HEK293 (cell line): Measurements from ENCODE around the gene OPN1SW.

ENCODE experiments used
- CTCF ChIA-PET: fragments of 350-600 bp; formaldehyde crosslinking; extraction: SDS; loops from one replicate; lab custom pipeline; 2021; ENCODE audit warnings: antibody characterized with exemption; lab: Yijun Ruan, JAX
- POLR2A ChIA-PET: fragments of 300-600 bp; formaldehyde crosslinking; extraction: SDS; loops from one replicate; lab custom pipeline; 2020; ENCODE audit warnings: antibody characterized with exemption, inconsistent platforms; lab: Yijun Ruan, JAX
- H3K27ac ChIP-seq: fragments of 200-500 bp; sonication (Bioruptor generic); 2 replicates; pipeline ENCODE4 v1.5.1; 2014; ENCODE audit warnings: low read depth, low read length, control low read depth, inconsistent platforms; ENCODE audit errors: extremely low read depth
- H3K36me3 ChIP-seq, 2 experiments: fragments of 200-500 bp in 1 of 2; sonication (Bioruptor generic) in 1 of 2; 1 replicate in 1 of 2; 2 replicates in 1 of 2; pipeline ENCODE4 v1.5.1; 2014 to 2017; ENCODE audit warnings: inconsistent platforms in 2 of 2, low read length in 2 of 2; ENCODE audit not compliant: control insufficient read depth in 2 of 2, insufficient read depth in 1 of 2
- H3K4me1 ChIP-seq: fragments of 200-500 bp; sonication (Bioruptor generic); 2 replicates; pipeline ENCODE4 v1.5.1; 2014; ENCODE audit warnings: mild to moderate bottlenecking, low read length, inconsistent platforms; ENCODE audit not compliant: control insufficient read depth, insufficient read depth
- H3K4me3 ChIP-seq: 2 replicates; pipeline ENCODE4 v1.5.1; 2011; ENCODE audit warnings: low read depth, mild to moderate bottlenecking, control low read depth, low read length, moderate library complexity
- H3K9me3 ChIP-seq: fragments of 200-500 bp; sonication (Bioruptor generic); 2 replicates; pipeline ENCODE4 v1.5.1; 2014; ENCODE audit warnings: low read depth, low read length, inconsistent platforms; ENCODE audit not compliant: control insufficient read depth, insufficient read depth
- FEZF1 ChIP-seq: fragments of 450-650 bp; formaldehyde crosslinking; IDR thresholded peaks from 2 replicates; pipeline ENCODE4 v1.5.1; 2016; ENCODE audit warnings: missing biosample characterization, missing genetic modification characterization
- GLI4 ChIP-seq: fragments of 450-650 bp; formaldehyde crosslinking; IDR thresholded peaks from 2 replicates; pipeline ENCODE4 v1.5.1; 2016; ENCODE audit warnings: missing biosample characterization, missing genetic modification characterization
- KLF1 ChIP-seq: fragments of 450-650 bp; formaldehyde crosslinking; IDR thresholded peaks from 2 replicates; pipeline ENCODE4 v1.5.1; 2016; ENCODE audit warnings: missing biosample characterization, missing genetic modification characterization
- KLF17 ChIP-seq: fragments of 450-650 bp; formaldehyde crosslinking; IDR thresholded peaks from 2 replicates; pipeline ENCODE4 v1.5.1; 2016; ENCODE audit warnings: missing biosample characterization, missing genetic modification characterization
- KLF8 ChIP-seq: fragments of 450-650 bp; formaldehyde crosslinking; IDR thresholded peaks from 2 replicates; pipeline ENCODE4 v1.5.1; 2016; ENCODE audit warnings: missing biosample characterization, missing genetic modification characterization
- PATZ1 ChIP-seq: fragments of 450-650 bp; formaldehyde crosslinking; IDR thresholded peaks from 2 replicates; pipeline ENCODE4 v1.5.1; 2016; ENCODE audit warnings: missing biosample characterization, missing genetic modification characterization
- SP2 ChIP-seq: fragments of 450-650 bp; formaldehyde crosslinking; IDR thresholded peaks from 2 replicates; pipeline ENCODE4 v1.5.1; 2016; ENCODE audit warnings: missing biosample characterization, missing genetic modification characterization
- SP3 ChIP-seq: fragments of 450-650 bp; formaldehyde crosslinking; IDR thresholded peaks from 2 replicates; pipeline ENCODE4 v1.5.1; 2016; ENCODE audit warnings: missing biosample characterization, missing genetic modification characterization
- TRIM28 ChIP-seq: IDR thresholded peaks from 2 replicates; pipeline ENCODE4 v1.6.1; 2011; ENCODE audit warnings: low read length, control low read depth, borderline replicate concordance
- YY1 ChIP-seq: fragments of 450-650 bp; formaldehyde crosslinking; IDR thresholded peaks from 2 replicates; pipeline ENCODE4 v1.5.1; 2018; ENCODE audit warnings: missing biosample characterization, missing genetic modification characterization
- ZBTB17 ChIP-seq: fragments of 450-650 bp; formaldehyde crosslinking; IDR thresholded peaks from 2 replicates; pipeline ENCODE4 v1.5.1; 2016; ENCODE audit warnings: missing biosample characterization, missing genetic modification characterization
- ZBTB8A ChIP-seq: fragments of 450-650 bp; formaldehyde crosslinking; IDR thresholded peaks from 2 replicates; pipeline ENCODE4 v1.5.1; 2016; ENCODE audit warnings: missing biosample characterization, missing genetic modification characterization
- ZFP37 ChIP-seq: fragments of 450-650 bp; formaldehyde crosslinking; IDR thresholded peaks from 2 replicates; pipeline ENCODE4 v1.5.1; 2016; ENCODE audit warnings: missing biosample characterization, missing genetic modification characterization
- ZNF140 ChIP-seq: fragments of 450-650 bp; formaldehyde crosslinking; IDR thresholded peaks from 2 replicates; pipeline ENCODE4 v1.5.1; 2016; ENCODE audit warnings: missing biosample characterization, missing genetic modification characterization
- ZNF169 ChIP-seq: fragments of 450-650 bp; formaldehyde crosslinking; IDR thresholded peaks from 2 replicates; pipeline ENCODE4 v1.5.1; 2016; ENCODE audit warnings: missing biosample characterization, missing genetic modification characterization
- ZNF175 ChIP-seq: fragments of 450-650 bp; formaldehyde crosslinking; IDR thresholded peaks from 2 replicates; pipeline ENCODE4 v1.5.1; 2016; ENCODE audit warnings: missing biosample characterization, missing genetic modification characterization
- ZNF19 ChIP-seq: fragments of 450-650 bp; formaldehyde crosslinking; IDR thresholded peaks from 2 replicates; pipeline ENCODE4; 2016; ENCODE audit warnings: missing biosample characterization, missing genetic modification characterization, low read depth
- ZNF2 ChIP-seq: fragments of 450-650 bp; formaldehyde crosslinking; IDR thresholded peaks from 2 replicates; pipeline ENCODE4 v1.5.1; 2016; ENCODE audit warnings: missing biosample characterization, missing genetic modification characterization
- ZNF341 ChIP-seq: fragments of 450-650 bp; formaldehyde crosslinking; IDR thresholded peaks from 2 replicates; pipeline ENCODE4; 2016; ENCODE audit warnings: low read depth, missing biosample characterization, missing genetic modification characterization
- ZNF391 ChIP-seq: fragments of 450-650 bp; formaldehyde crosslinking; IDR thresholded peaks from 2 replicates; pipeline ENCODE4 v1.5.1; 2016; ENCODE audit warnings: low read depth, missing biosample characterization, missing genetic modification characterization, borderline replicate concordance
- ZNF473 ChIP-seq: fragments of 450-650 bp; formaldehyde crosslinking; IDR thresholded peaks from 2 replicates; pipeline ENCODE4 v1.5.1; 2017; ENCODE audit warnings: missing biosample characterization, missing genetic modification characterization
- ZNF501 ChIP-seq: fragments of 450-650 bp; formaldehyde crosslinking; IDR thresholded peaks from 2 replicates; pipeline ENCODE4 v1.5.1; 2016; ENCODE audit warnings: missing biosample characterization, missing genetic modification characterization
- ZNF600 ChIP-seq: fragments of 450-650 bp; formaldehyde crosslinking; IDR thresholded peaks from 2 replicates; pipeline ENCODE4 v1.5.1; 2016; ENCODE audit warnings: missing biosample characterization, missing genetic modification characterization
- ZNF610 ChIP-seq: fragments of 450-650 bp; formaldehyde crosslinking; IDR thresholded peaks from 2 replicates; pipeline ENCODE4 v1.5.1; 2016; ENCODE audit warnings: missing biosample characterization, missing genetic modification characterization, borderline replicate concordance
- ZNF707 ChIP-seq: fragments of 450-650 bp; formaldehyde crosslinking; IDR thresholded peaks from 2 replicates; pipeline ENCODE4 v1.5.1; 2016; ENCODE audit warnings: missing biosample characterization, missing genetic modification characterization
- ZNF843 ChIP-seq: fragments of 450-650 bp; formaldehyde crosslinking; IDR thresholded peaks from 2 replicates; pipeline ENCODE4 v1.5.1; 2016; ENCODE audit warnings: missing biosample characterization, missing genetic modification characterization
- ZSCAN16 ChIP-seq: fragments of 450-650 bp; formaldehyde crosslinking; IDR thresholded peaks from 2 replicates; pipeline ENCODE4 v1.5.1; 2016; ENCODE audit warnings: missing biosample characterization, missing genetic modification characterization
- ZSCAN30 ChIP-seq: fragments of 450-650 bp; IDR thresholded peaks from 2 replicates; pipeline ENCODE4 v1.5.1; 2018; ENCODE audit warnings: missing biosample characterization, mild to moderate bottlenecking, missing genetic modification characterization, moderate library complexity
- ZXDB ChIP-seq: fragments of 450-650 bp; formaldehyde crosslinking; IDR thresholded peaks from 2 replicates; pipeline ENCODE4 v1.5.1; 2016; ENCODE audit warnings: missing biosample characterization, missing genetic modification characterization
- TF ChIP-seq, protein P1 (sequence below): fragments of 450-650 bp; formaldehyde crosslinking; IDR thresholded peaks from 2 replicates; pipeline ENCODE4 v1.5.1; 2016; ENCODE audit warnings: missing biosample characterization, missing genetic modification characterization
- TF ChIP-seq, protein P2 (sequence below): fragments of 450-650 bp; formaldehyde crosslinking; IDR thresholded peaks from 2 replicates; pipeline ENCODE4 v1.5.1; 2016; ENCODE audit warnings: missing biosample characterization, missing genetic modification characterization
- TF ChIP-seq, protein P3 (sequence below): fragments of 450-650 bp; formaldehyde crosslinking; IDR thresholded peaks from 2 replicates; pipeline ENCODE4 v1.5.1; 2016; ENCODE audit warnings: missing biosample characterization, missing genetic modification characterization

Gene OPN1SW

GRCh38 chr7:128739048-128739962, 36.3 kb downstream of the OPN1SW start, which contains the start of gene CALU:
TSS of gene CALU (plus strand) at chr7:128739359. CDS start at chr7:128748584, 9,225 bp downstream.
- ChIA-PET CTCF (interaction anchor here (0.6 to 2.0 kb wide), 7 partner anchors 9 to 74 kb away, joined by 3 to 5 read pairs (median 3); no protein-coding TSS in a partner anchor), POLR2A (interaction anchor here (0.8 to 2.3 kb wide), 9 partner anchors 9 to 316 kb away, joined by 3 to 8 read pairs (median 5); partner anchors contain the start of genes ATP6V1F, CCDC136 and TNPO3)
- no peaks in the 10 kb centered on the region for H3K36me3 ChIP-seq
- H3K9me3 ChIP-seq: no peaks in the 10 kb centered on the region
- H3K4me1 ChIP-seq: peaks cover 3% of the 10 kb centered on the region; the same call in 1 of the 2 replicates
- peak within 1 kb of the TSS; percentile 89 for H3K4me3 ChIP-seq
- H3K27ac ChIP-seq: peak within 1 kb of the TSS; percentile 62
- TF ChIP-seq ZNF19 (tag by site-specific recombination): no peak
- peak; percentile 19; the same call in 1 of the 2 replicates for TF ChIP-seq ZNF2
- TF ChIP-seq, protein P1, sequence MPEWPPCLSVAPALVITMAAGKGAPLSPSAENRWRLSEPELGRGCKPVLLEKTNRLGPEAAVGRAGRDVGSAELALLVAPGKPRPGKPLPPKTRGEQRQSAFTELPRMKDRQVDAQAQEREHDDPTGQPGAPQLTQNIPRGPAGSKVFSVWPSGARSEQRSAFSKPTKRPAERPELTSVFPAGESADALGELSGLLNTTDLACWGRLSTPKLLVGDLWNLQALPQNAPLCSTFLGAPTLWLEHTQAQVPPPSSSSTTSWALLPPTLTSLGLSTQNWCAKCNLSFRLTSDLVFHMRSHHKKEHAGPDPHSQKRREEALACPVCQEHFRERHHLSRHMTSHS (tag by site-specific recombination): no peak
- TF ChIP-seq ZNF175 (tag by site-specific recombination): no peak
- TF ChIP-seq GLI4 (tag by site-specific recombination): 0 out of 2 replicates have a peak, but pooled peaks have one; percentile 30
- TF ChIP-seq TRIM28: peak; percentile 35; the same call in 1 of the 2 replicates
- TF ChIP-seq ZNF707 (tag by site-specific recombination): no peak
- TF ChIP-seq ZNF843 (tag by site-specific recombination): 0 out of 2 replicates have a peak, but pooled peaks have one; percentile 21
- TF ChIP-seq ZSCAN16 (tag by site-specific recombination): no peak
- peak; percentile 32; the same call in 1 of the 2 replicates for TF ChIP-seq ZBTB17 (tag by site-specific recombination)
- peak; percentile 57; the same call in 1 of the 2 replicates for TF ChIP-seq KLF8 (tag by site-specific recombination)
- TF ChIP-seq YY1: peak; percentile 56; the same call in 1 of the 2 replicates
- TF ChIP-seq ZNF169 (tag by site-specific recombination): no peak
- peak; percentile 59 for TF ChIP-seq ZSCAN30
- no peak for TF ChIP-seq ZNF140
- TF ChIP-seq, protein P2, sequence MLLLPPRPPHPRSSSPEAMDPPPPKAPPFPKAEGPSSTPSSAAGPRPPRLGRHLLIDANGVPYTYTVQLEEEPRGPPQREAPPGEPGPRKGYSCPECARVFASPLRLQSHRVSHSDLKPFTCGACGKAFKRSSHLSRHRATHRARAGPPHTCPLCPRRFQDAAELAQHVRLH (tag by site-specific recombination): peak; percentile 64; the same call in 1 of the 2 replicates
- peak; percentile 89 for TF ChIP-seq PATZ1 (tag by site-specific recombination)
- TF ChIP-seq ZNF501 (tag by site-specific recombination): peak; percentile 18
- TF ChIP-seq, protein P3, sequence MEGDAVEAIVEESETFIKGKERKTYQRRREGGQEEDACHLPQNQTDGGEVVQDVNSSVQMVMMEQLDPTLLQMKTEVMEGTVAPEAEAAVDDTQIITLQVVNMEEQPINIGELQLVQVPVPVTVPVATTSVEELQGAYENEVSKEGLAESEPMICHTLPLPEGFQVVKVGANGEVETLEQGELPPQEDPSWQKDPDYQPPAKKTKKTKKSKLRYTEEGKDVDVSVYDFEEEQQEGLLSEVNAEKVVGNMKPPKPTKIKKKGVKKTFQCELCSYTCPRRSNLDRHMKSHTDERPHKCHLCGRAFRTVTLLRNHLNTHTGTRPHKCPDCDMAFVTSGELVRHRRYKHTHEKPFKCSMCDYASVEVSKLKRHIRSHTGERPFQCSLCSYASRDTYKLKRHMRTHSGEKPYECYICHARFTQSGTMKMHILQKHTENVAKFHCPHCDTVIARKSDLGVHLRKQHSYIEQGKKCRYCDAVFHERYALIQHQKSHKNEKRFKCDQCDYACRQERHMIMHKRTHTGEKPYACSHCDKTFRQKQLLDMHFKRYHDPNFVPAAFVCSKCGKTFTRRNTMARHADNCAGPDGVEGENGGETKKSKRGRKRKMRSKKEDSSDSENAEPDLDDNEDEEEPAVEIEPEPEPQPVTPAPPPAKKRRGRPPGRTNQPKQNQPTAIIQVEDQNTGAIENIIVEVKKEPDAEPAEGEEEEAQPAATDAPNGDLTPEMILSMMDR (tag by site-specific recombination): no peak
- peak; percentile 23; the same call in 1 of the 2 replicates for TF ChIP-seq ZNF341 (tag by site-specific recombination)
- TF ChIP-seq ZNF391 (tag by site-specific recombination): peak; percentile 81; the same call in 1 of the 2 replicates
- peak; percentile 43; the same call in 1 of the 2 replicates for TF ChIP-seq KLF17 (tag by site-specific recombination)
- TF ChIP-seq FEZF1: no peak
- 0 out of 2 replicates have a peak, but pooled peaks have one; percentile 30 for TF ChIP-seq KLF1 (tag by site-specific recombination)
- TF ChIP-seq SP3 (tag by site-specific recombination): peak; percentile 88
- no peak for TF ChIP-seq ZNF473 (tag by site-specific recombination)
- TF ChIP-seq ZNF600: peak; percentile 43; the same call in 1 of the 2 replicates
- peak; percentile 81; the same call in 1 of the 2 replicates for TF ChIP-seq ZXDB (tag by site-specific recombination)
- peak; percentile 86 for TF ChIP-seq ZNF610 (tag by site-specific recombination)
- TF ChIP-seq SP2 (tag by site-specific recombination): peak; percentile 99
- TF ChIP-seq ZFP37 (tag by site-specific recombination): no peak
- TF ChIP-seq ZBTB8A (tag by site-specific recombination): peak; percentile 79
